Ovary (tissue), 9 donors: Measurements from ENCODE around the gene ENO3. TPM values are rescaled to one million over a fixed set of nuclear protein-coding genes. Genes with fewer than 3 reads are reported as not detected.
A peak's percentile ranks its signal among the peaks of the same experiment; 100 is the strongest.

ENCODE experiments used
- DNase-seq, 5 donors: peaks; one replicate each; pipeline ENCODE4 v3.0.0-alpha.2; 2019 to 2020
- H3K27ac ChIP-seq, 2 donors: fragments of 200-600 bp; one replicate each; pipeline versions ENCODE4 v1.5.1 to v1.8.0; 2019 to 2022
- H3K27me3 ChIP-seq: fragments of 200-600 bp; one replicate; pipeline ENCODE4 v1.8.0; 2022
- H3K36me3 ChIP-seq: fragments of 200-600 bp; sonication (generic); one replicate; pipeline ENCODE4 v1.5.1; 2019
- H3K4me1 ChIP-seq: one replicate; pipeline ENCODE4 v1.8.1; 2013; ENCODE audit warnings: mild to moderate bottlenecking, moderate library complexity; ENCODE audit not compliant: insufficient read depth
- H3K4me3 ChIP-seq: fragments of 200-600 bp; sonication (generic); one replicate; pipeline ENCODE4 v1.5.1; 2017
- H3K9me3 ChIP-seq, 2 donors: fragments of 200-600 bp in 1 of 2; sonication (generic) in 1 of 2; one replicate each; pipeline versions ENCODE4 v1.5.1 to v1.8.1; 2013 to 2019; ENCODE audit warnings: mild to moderate bottlenecking in 1 of 2, moderate library complexity in 1 of 2
- EP300 ChIP-seq: sonication (generic); formaldehyde crosslinking; IDR thresholded peaks from one replicate; pipeline ENCODE4 v1.6.1; 2017; ENCODE audit warnings: antibody characterized with exemption
- POLR2A ChIP-seq: fragments of 450-650 bp; IDR thresholded peaks from one replicate; pipeline ENCODE4 v1.6.1; 2017; ENCODE audit warnings: antibody characterized with exemption, mild to moderate bottlenecking, moderate library complexity
- WGBS, 3 donors: extraction: QIAGEN DNeasy Blood & Tissue Kit in 1 of 3; methylation state at CpG; one replicate each; pipeline versions ENCODE4 v1.1.5 to v1.1.7; 2013 to 2017; 5-methylcytosine and 5-hydroxymethylcytosine counted together
- intact Hi-C, 4 donors: fragments of 100-400 bp; cut with DNase I; formaldehyde crosslinking; loops; one replicate each; pipeline versions ENCODE4 v1.11.0 to v1.15.1; 2022 to 2023
- polyA plus RNA-seq, 2 donors: library from polyadenylated mRNA; stranded (reverse); fragments of 200-250 nt in 1 of 2; fragments of 350-450 nt in 1 of 2; fragmentation: Illumina TruSeq in 1 of 2; extraction: RNeasy Lipid Tissue Mini Kit (QIAGEN cat#74804) in 1 of 2; gene quantifications; one replicate each; pipeline ENCODE4 v1.2.3, GENCODE V29; 2013 to 2014
- total RNA-seq, 7 donors: library from RNA; depleted of rRNA in 2 of 7; stranded (reverse); fragments of >200 nt in 2 of 7; fragmentation: NEBNext Ultra II Directional in 3 of 7; extraction: Animal tissue kit (Norgen Biotek cat#: 25700) in 3 of 7; gene quantifications; one replicate each; pipeline versions ENCODE4 v1.1.0 to v1.2.4, GENCODE V29; 2016 to 2023
- TF ChIP-seq, protein P1 (sequence below), 3 donors: fragments of 450-650 bp in 2 of 3; fragments of 200-600 bp in 1 of 3; IDR thresholded peaks; one replicate each; pipeline versions ENCODE4 v1.5.1 to v1.8.0; 2016 to 2022; ENCODE audit warnings: antibody characterized with exemption in 3 of 3, mild to moderate bottlenecking in 1 of 3
- donor health status: DM: no; HTN: no; CAD: no; lungs with moderate emphysema.
- donor health status: DM: no; HTN: no; CAD: no.
- donor health status: Bipolar disorder and iron deficiency.
- donor health status: DM: yes; HTN: yes; CAD: no.
- donor health status: DM: no; HTN: no; CAD: no.
- donor health status: DM: yes; HTN: yes; CAD: no.

The ENO3 gene
- total and polyA plus RNA-seq, 9 donors = 1.8 to 6.1 (median 4.1) TPM

DNA sequence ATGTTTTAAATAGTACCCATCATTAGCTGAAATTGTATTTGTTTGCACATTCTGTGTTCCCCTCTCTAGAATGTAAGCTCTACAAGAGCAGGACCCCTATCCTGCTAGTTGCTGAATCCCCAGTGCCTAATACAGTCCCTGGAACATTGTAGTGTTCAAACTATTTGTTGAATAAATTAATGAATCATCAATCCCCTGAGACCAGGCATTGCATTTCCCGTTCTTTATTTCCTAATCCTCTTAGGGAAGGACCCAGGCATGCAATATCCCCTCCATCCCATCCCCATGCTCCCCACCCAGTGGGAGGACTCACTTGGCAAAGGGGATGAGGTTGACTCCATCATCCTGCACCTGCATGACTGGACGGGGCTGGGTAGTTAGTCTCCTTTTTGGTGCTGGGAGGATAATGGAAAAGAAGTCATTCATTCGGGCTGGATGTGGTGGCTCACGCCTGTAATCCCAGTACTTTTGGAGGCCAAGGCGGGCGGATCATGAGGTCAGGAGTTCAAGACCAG, 43.2 kb downstream of the ENO3 start:
- intact Hi-C loops = no loop called here
- Histone ChIP-seq H3K27ac (no peak overlapping the region), H3K36me3 (no peaks in the 10 kb centered on the region), H3K4me1 (peaks cover 10% of the 10 kb centered on the region), H3K27me3 (no peaks in the 10 kb centered on the region), H3K9me3 (no peaks in the 10 kb centered on the region), H3K4me3 (no peak overlapping the region)
- no peak for DNase-seq
- TF ChIP-seq EP300 (no peak), POLR2A (no peak)
- TF ChIP-seq, protein P1, sequence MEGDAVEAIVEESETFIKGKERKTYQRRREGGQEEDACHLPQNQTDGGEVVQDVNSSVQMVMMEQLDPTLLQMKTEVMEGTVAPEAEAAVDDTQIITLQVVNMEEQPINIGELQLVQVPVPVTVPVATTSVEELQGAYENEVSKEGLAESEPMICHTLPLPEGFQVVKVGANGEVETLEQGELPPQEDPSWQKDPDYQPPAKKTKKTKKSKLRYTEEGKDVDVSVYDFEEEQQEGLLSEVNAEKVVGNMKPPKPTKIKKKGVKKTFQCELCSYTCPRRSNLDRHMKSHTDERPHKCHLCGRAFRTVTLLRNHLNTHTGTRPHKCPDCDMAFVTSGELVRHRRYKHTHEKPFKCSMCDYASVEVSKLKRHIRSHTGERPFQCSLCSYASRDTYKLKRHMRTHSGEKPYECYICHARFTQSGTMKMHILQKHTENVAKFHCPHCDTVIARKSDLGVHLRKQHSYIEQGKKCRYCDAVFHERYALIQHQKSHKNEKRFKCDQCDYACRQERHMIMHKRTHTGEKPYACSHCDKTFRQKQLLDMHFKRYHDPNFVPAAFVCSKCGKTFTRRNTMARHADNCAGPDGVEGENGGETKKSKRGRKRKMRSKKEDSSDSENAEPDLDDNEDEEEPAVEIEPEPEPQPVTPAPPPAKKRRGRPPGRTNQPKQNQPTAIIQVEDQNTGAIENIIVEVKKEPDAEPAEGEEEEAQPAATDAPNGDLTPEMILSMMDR (IDR thresholded peaks at IDR 0.05) = no peak
- WGBS, 3 donors = 79 to 86% (median 86%) methylated on average over 6 of the region's 6 CpGs

DNA sequence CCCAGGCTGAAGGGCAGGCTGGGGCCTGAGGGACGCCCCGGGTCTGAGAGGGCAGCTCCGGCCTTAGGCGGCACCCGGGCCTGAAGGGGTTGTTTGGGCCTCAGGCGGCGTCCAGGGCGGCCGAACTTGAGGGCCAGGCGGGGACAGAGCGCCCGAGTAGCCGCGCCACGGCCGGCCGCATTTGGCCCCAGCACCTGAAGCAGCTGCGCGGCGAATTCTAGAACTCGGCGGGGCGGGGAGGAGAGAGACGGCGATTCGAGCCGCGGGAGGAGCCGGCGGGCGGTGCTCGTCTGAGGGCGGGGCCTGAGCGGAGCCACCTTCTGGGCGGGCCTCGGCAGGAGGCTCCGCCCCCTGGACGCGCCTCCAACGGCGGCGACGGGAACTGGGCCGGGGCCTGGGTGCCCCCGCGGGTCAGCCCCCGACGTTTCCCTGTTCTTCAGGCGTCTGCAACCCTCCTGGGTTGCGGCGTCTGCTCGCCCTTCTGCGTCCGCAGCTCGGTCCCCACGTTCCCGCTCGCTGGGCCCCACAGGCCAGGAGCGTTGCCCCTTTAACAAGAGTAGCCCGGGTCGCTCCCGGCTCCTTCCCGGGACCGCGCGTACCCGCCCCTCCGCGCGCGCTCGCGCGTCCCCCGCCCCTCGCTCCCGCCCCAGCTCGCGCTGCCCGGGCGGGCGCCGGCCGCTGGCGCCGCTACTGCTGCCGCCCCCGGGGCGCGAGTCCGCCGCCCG, 46.5 kb downstream of the ENO3 start, which contains the start of the genes INCA1 and KIF1C:
Gene INCA1, minus strand, starts transcription at position 221 of the 725 bp plus-strand sequence. CDS start 3,085 bp downstream, outside the sequence.
Gene KIF1C, plus strand, starts transcription at position 649 of the 725 bp plus-strand sequence. CDS start 2,297 bp downstream, outside the sequence.
- WGBS, 3 donors = 0% methylated on average over 30 to 93 of the region's 93 CpGs
- no peaks in the 10 kb centered on the region for H3K27me3 ChIP-seq
- peak; percentile 74 for TF ChIP-seq POLR2A
- no peak for TF ChIP-seq EP300
- TF ChIP-seq, protein P1 (IDR thresholded peaks at IDR 0.05) = peak in 2 of 3 donors; percentile 54 to 59
- H3K4me1 ChIP-seq = peaks cover 12% of the 10 kb centered on the region
- peak; percentile 94 to 96 (median 95) for DNase-seq
- intact Hi-C loops = no loop called here
- no peaks in the 10 kb centered on the region for H3K9me3 ChIP-seq
- no peaks in the 10 kb centered on the region for H3K36me3 ChIP-seq
- H3K4me3 ChIP-seq = peak within 1 kb of the TSS; percentile 75
- peak within 1 kb of the TSS; percentile 74 to 90 for H3K27ac ChIP-seq

DNA sequence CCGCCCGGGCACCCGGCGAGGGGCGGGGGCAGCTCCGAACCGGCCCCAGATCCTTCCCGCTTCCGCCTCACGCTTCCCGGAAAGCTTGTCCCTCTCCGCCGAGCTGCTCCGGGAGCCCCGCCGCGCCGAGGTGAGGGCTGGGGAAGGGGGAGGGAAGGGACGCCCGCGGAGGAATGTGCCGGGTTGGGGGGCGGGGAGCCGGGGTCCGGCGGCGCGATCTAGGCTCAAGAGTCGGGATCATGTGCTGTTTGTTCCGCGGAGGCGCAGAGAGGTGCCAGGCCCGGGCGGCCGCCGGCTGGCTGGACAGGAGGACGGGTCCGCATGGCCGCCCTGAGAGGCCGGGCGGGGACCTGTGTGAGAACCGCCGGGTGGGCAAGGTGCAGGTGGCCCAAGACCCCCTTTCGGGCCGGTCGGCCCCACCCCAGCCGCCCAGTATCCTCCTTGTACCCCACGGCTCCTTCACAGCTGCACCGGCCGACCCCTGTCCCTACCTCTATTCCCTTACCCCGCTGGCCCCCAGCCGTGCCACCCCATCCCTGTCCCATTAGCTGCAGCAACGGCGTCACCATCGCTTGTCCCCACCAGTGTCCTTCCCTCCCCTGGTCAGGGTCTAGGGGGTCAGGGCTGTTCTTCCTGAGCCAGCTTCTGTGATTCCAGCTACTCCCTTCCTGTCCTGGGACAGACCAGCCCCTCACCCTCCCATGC, 47.3 kb downstream of the ENO3 start:
- no peak for TF ChIP-seq EP300
- TF ChIP-seq POLR2A = peak; percentile 22
- TF ChIP-seq, protein P1 (IDR thresholded peaks at IDR 0.05) = no peak
- peak overlapping the region; percentile 74 to 90 for H3K27ac ChIP-seq
- H3K4me1 ChIP-seq = peaks cover 12% of the 10 kb centered on the region
- no peaks in the 10 kb centered on the region for H3K27me3 ChIP-seq
- no peaks in the 10 kb centered on the region for H3K36me3 ChIP-seq
- DNase-seq = peak; percentile 55 to 78 (median 65)
- intact Hi-C loops = no loop called here
- 0 to 1% (median 0%) methylated on average over 27 to 55 of the region's 55 CpGs for WGBS, 3 donors
- H3K4me3 ChIP-seq = peak overlapping the region; percentile 75
- no peaks in the 10 kb centered on the region for H3K9me3 ChIP-seq

DNA sequence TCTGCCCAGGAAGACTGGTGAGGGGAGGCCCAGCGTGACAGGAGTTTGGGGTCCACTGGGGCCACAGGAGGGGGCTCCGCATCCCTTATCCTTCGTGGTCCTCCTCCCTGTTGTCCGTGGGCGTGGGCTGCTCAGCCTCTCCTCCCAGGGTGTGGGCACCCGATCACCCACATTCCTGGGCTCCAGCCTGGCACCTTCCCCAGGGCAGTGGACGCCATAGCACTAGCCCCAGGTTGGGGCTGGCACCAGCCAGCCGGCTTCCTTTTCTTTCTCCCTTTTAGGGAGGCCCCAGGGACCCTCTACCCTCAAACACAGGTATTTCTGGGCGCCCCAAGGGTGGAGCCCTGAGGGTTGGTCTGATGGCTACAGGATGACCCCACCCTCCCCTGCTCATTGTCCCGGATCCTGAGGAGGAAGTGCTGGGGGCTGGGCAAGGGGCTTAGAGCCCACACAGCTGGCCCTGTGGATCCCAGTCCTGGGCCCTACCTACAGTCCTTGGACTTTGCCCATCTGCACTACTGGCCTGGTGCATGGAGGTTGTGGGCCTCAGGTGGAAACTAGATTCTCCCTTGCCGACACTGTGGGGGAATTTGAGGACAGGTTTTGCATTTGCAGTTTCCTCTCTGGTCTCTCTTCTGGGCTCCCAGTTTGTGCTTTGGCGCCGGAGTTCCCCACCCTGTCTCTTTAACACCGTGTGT, 48.0 kb downstream of the ENO3 start:
- Histone ChIP-seq H3K27ac (no peak overlapping the region), H3K4me3 (peak overlapping the region; percentile 75), H3K27me3 (no peaks in the 10 kb centered on the region), H3K36me3 (no peaks in the 10 kb centered on the region), H3K4me1 (peaks cover 12% of the 10 kb centered on the region), H3K9me3 (no peaks in the 10 kb centered on the region)
- no peak for TF ChIP-seq POLR2A
- no peak for TF ChIP-seq EP300
- TF ChIP-seq, protein P1 (IDR thresholded peaks at IDR 0.05) = no peak
- peak in 2 of 5 donors; percentile 47 to 49 for DNase-seq
- WGBS, 3 donors = 10 to 13% (median 12%) methylated on average over 14 of the region's 14 CpGs
- intact Hi-C loops = no loop called here
